K562 (cell line): ENCODE data around the gene B3GALNT2. TPM values are rescaled to one million over a fixed set of nuclear protein-coding genes. Genes with fewer than 3 reads are reported as not detected.

Experiments
- BRD9 ChIP-seq: fragments of 450-650 bp; IDR thresholded peaks from 2 replicates; pipeline ENCODE4 v1.6.1; 2018; ENCODE audit warnings: low read depth; ENCODE audit not compliant: partially characterized antibody
- CREB5 ChIP-seq: fragments of 250-450 bp; sonication (Bioruptor Pico); IDR thresholded peaks from 2 replicates; pipeline ENCODE4 v1.5.0; 2020; ENCODE audit warnings: mild to moderate bottlenecking
- CUX1 ChIP-seq: fragments of 200-800 bp; sonication (Bioruptor generic); IDR thresholded peaks from 2 replicates; pipeline ENCODE4 v1.6.1; 2016; ENCODE audit warnings: missing genetic modification characterization, missing compliant biosample characterization
- FOSL1 ChIP-seq: fragments of 200-800 bp; sonication (Bioruptor generic); conservative IDR thresholded peaks from 2 replicates; pipeline ENCODE4 v1.6.1; 2016; ENCODE audit warnings: missing genetic modification characterization, missing compliant biosample characterization
- ID3 ChIP-seq, 2 experiments: fragments of 250-450 bp in 1 of 2; fragments of 450-650 bp in 1 of 2; sonication (Bioruptor Pico) in 1 of 2; IDR thresholded peaks; 2 replicates each; pipeline versions ENCODE4 v1.6.1 to v1.8.0; 2016 to 2021; ENCODE audit warnings: mild to moderate bottlenecking in 2 of 2, moderate library complexity in 2 of 2, missing compliant biosample characterization in 1 of 2, missing genetic modification characterization in 1 of 2
- ZNF318 ChIP-seq, 2 experiments: fragments of 450-650 bp; IDR thresholded peaks; 2 replicates each; pipeline ENCODE4 v1.6.1; 2016; ENCODE audit warnings: mild to moderate bottlenecking in 2 of 2, borderline replicate concordance in 1 of 2, low read depth in 1 of 2, moderate library complexity in 1 of 2
- ZNF408 ChIP-seq: fragments of 250-450 bp; sonication (Bioruptor Pico); IDR thresholded peaks from 2 replicates; pipeline ENCODE4 v1.4.0; 2020; ENCODE audit warnings: low read depth, mild to moderate bottlenecking, moderate library complexity
- ZNF75A ChIP-seq: fragments of 450-650 bp; formaldehyde crosslinking; IDR thresholded peaks from 2 replicates; pipeline ENCODE4 v1.4.0; 2020; ENCODE audit warnings: mild to moderate bottlenecking
- polyA plus RNA-seq, 8 experiments: library from polyadenylated mRNA; depleted of rRNA in 4 of 8; stranded (reverse) in 5 of 8; unstranded in 3 of 8; fragments of >200 nt; fragmentation: Nextera tagmentation in 2 of 8; fragmentation: Illumina TruSeq in 1 of 8; extraction: Ambion mirVana in 2 of 8; extraction: Trizol in 1 of 8; gene quantifications; 2 replicates each; pipeline versions ENCODE4 v1.2.1 to v1.2.3, GENCODE V29; 2011 to 2014; ENCODE audit warnings: inconsistent platforms in 1 of 8, missing spikeins in 1 of 8
- total RNA-seq, 7 experiments: library from RNA; depleted of rRNA in 6 of 7; stranded (reverse); fragments of >200 nt in 6 of 7; fragmentation: Illumina TruSeq in 2 of 7; extraction: Trizol in 2 of 7; gene quantifications; 2 replicates each; pipeline versions ENCODE4 v1.2.1 to v1.2.3, GENCODE V29; 2011 to 2021; ENCODE audit warnings: low replicate concordance in 1 of 7

Gene B3GALNT2
- total and polyA plus RNA-seq, 9 of the 15 experiments (the other 6 are each of a cell fraction or from before 2014, with no cell fraction given): 2.0 to 31.7 (median 22.9) TPM

- TF ChIP-seq ZNF318 (IDR thresholded peaks at IDR 0.05; ENCODE audit: borderline replicate concordance in 1 of 2, low read depth in 1 of 2) (no peak), ZNF408 (CRISPR knock-in tag) (no peak), FOSL1 (tag) (peak; percentile 91), CREB5 (no peak), ZNF75A (CRISPR knock-in tag) (no peak), BRD9 (peak; percentile 31), ID3 (CRISPR knock-in tag; IDR thresholded peaks at IDR 0.05) (no peak), ID3 (tag; IDR thresholded peaks at IDR 0.05) (no peak), CUX1 (0 out of 2 replicates have a peak, but pooled peaks have one; percentile 29)
Observed at GRCh38 chr1:235442788-235443429, 61.3 kb downstream of the B3GALNT2 start (continued).
